ENCODE results near the gene KCNH5. TPM values are rescaled to one million over a fixed set of nuclear protein-coding genes. Genes with fewer than 3 reads are reported as not detected.
A peak's percentile ranks its signal among the peaks of the same experiment; 100 is the strongest.

KCNH5 gene
- total RNA-seq, 1 donor from 2014 or later, result not detected

DNA sequence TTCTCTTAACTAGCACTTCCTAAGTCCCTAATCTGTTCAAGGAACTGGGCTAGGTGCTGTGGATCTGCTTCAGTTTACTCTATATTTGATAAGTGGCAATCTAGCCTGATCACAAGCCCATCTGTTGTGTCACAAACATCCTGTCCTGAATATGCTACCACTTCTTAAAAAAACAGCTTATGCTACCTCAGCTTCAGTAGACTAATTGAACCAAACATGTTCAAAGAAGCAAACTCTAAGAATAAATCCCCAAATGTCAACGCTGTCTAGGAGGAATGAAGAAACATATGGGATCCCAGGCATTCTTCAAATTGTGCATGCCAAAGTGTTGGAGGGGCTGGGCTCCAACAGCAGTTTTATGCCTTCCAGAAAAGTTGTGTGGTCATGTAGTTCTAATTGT lies 10.4 kb upstream of the KCNH5 start:
- H3K9me3 ChIP-seq (replicated peaks), result peaks cover 2% of the 10 kb centered on the region
- no peak overlapping the region for H3K4me3 ChIP-seq
- H3K27me3 ChIP-seq (ENCODE audit: low read depth), result peaks cover 42% of the 10 kb centered on the region
- no peak overlapping the region for H3K27ac ChIP-seq (replicated peaks)
- H3K36me3 ChIP-seq, result no peaks in the 10 kb centered on the region
- no peak for DNase-seq
- intact Hi-C loops (cut with micrococcal nuclease), result no loop called here
- TF ChIP-seq, protein P1, sequence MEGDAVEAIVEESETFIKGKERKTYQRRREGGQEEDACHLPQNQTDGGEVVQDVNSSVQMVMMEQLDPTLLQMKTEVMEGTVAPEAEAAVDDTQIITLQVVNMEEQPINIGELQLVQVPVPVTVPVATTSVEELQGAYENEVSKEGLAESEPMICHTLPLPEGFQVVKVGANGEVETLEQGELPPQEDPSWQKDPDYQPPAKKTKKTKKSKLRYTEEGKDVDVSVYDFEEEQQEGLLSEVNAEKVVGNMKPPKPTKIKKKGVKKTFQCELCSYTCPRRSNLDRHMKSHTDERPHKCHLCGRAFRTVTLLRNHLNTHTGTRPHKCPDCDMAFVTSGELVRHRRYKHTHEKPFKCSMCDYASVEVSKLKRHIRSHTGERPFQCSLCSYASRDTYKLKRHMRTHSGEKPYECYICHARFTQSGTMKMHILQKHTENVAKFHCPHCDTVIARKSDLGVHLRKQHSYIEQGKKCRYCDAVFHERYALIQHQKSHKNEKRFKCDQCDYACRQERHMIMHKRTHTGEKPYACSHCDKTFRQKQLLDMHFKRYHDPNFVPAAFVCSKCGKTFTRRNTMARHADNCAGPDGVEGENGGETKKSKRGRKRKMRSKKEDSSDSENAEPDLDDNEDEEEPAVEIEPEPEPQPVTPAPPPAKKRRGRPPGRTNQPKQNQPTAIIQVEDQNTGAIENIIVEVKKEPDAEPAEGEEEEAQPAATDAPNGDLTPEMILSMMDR (IDR thresholded peaks at IDR 0.05; ENCODE audit: borderline replicate concordance), result no peak
- H3K4me1 ChIP-seq, result no peaks in the 10 kb centered on the region

- intact Hi-C loops (cut with micrococcal nuclease), result no loop called here
Measured at GRCh38 chr14:63051992-63052391, 6.7 kb upstream of the KCNH5 start.

GRCh38 chr14:63051301-63051700 lies 6.0 kb upstream of the KCNH5 start:
- Histone ChIP-seq H3K27ac (replicated peaks) (no peak overlapping the region), H3K4me3 (no peak overlapping the region), H3K9me3 (replicated peaks) (no peaks in the 10 kb centered on the region), H3K4me1 (no peaks in the 10 kb centered on the region), H3K36me3 (no peaks in the 10 kb centered on the region), H3K27me3 (ENCODE audit: low read depth) (peaks cover 83% of the 10 kb centered on the region)
- DNase-seq, result no peak
- intact Hi-C loops (cut with micrococcal nuclease), result no loop called here
- TF ChIP-seq, protein P1 (IDR thresholded peaks at IDR 0.05; ENCODE audit: borderline replicate concordance), result no peak

More at GRCh38 chr14:63051992-63052391, 6.7 kb upstream of the KCNH5 start:
- H3K9me3 ChIP-seq (replicated peaks), result no peaks in the 10 kb centered on the region
- no peak overlapping the region for H3K4me3 ChIP-seq
- H3K27me3 ChIP-seq (ENCODE audit: low read depth), result peaks cover 77% of the 10 kb centered on the region
- H3K36me3 ChIP-seq, result no peaks in the 10 kb centered on the region
- DNase-seq, result no peak
- H3K4me1 ChIP-seq, result no peaks in the 10 kb centered on the region
- H3K27ac ChIP-seq (replicated peaks), result no peak overlapping the region
- TF ChIP-seq, protein P1 (IDR thresholded peaks at IDR 0.05; ENCODE audit: borderline replicate concordance), result no peak

DNA sequence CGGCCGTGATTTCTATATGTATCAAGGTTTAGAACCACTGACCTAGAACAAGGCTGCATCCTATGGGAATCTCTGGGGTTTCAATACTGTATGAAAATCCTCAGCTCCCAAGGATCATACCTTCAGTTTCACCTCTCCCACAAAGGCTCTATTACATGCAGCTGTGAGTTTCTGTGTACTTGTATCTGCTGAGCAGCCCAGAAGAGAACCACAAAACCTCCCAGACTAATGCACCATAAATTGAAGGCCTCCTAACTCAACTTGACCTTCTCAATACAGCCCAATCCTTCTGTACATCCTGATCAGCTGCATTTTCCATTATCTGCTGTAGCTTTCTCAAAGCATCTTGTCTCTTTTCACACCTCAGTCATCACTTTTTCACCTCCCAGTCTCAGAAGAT lies 5.4 kb upstream of the KCNH5 start:
- H3K4me1 ChIP-seq, result peaks cover 6% of the 10 kb centered on the region
- H3K9me3 ChIP-seq (replicated peaks), result no peaks in the 10 kb centered on the region
- DNase-seq, result no peak
- TF ChIP-seq, protein P1 (IDR thresholded peaks at IDR 0.05; ENCODE audit: borderline replicate concordance), result no peak
- H3K27me3 ChIP-seq (ENCODE audit: low read depth), result peaks cover 89% of the 10 kb centered on the region
- H3K4me3 ChIP-seq, result no peak overlapping the region
- intact Hi-C loops (cut with micrococcal nuclease), result no loop called here
- H3K36me3 ChIP-seq, result no peaks in the 10 kb centered on the region
- no peak overlapping the region for H3K27ac ChIP-seq (replicated peaks)

GRCh38 chr14:63046339-63047268 lies 1.3 kb upstream of the KCNH5 start:
- peak overlapping the region; percentile 53 for H3K4me3 ChIP-seq
- H3K27ac ChIP-seq (replicated peaks), result no peak overlapping the region
- peaks cover 98% of the 10 kb centered on the region for H3K27me3 ChIP-seq (ENCODE audit: low read depth)
- intact Hi-C loops (cut with micrococcal nuclease), result no loop called here
- TF ChIP-seq, protein P1 (IDR thresholded peaks at IDR 0.05; ENCODE audit: borderline replicate concordance), result no peak
- no peaks in the 10 kb centered on the region for H3K36me3 ChIP-seq
- peaks cover 15% of the 10 kb centered on the region for H3K4me1 ChIP-seq
- no peak for DNase-seq
- H3K9me3 ChIP-seq (replicated peaks), result no peaks in the 10 kb centered on the region

All from left ventricle myocardium inferior (tissue), 1 donor.